RWPE2 (cell line): ENCODE measurements around the gene CYB5A.

Source experiments
- ATAC-seq: fragments of 200-7000 bp; cut with Tn5 transposase; 3 replicates; pipeline ENCODE4 v1.9.1; 2021; ENCODE audit warnings: low read depth
- DNase-seq: peaks from one replicate; pipeline ENCODE4 v3.0.0-alpha.2; 2020; ENCODE audit warnings: low spot score
- H3K27ac ChIP-seq: fragments of 450-650 bp; 2 replicates; pipeline ENCODE4 v1.5.1; 2017; ENCODE audit warnings: mild to moderate bottlenecking; ENCODE audit not compliant: poor library complexity, severe bottlenecking
- H3K27me3 ChIP-seq: fragments of 250-450 bp; sonication (Bioruptor Pico); 2 replicates; pipeline ENCODE4 v1.5.1; 2021; ENCODE audit warnings: mild to moderate bottlenecking, moderate library complexity; ENCODE audit not compliant: insufficient read depth, poor library complexity, severe bottlenecking
- H3K36me3 ChIP-seq: fragments of 250-450 bp; sonication (Bioruptor Pico); 2 replicates; pipeline ENCODE4 v1.5.1; 2020; ENCODE audit warnings: low read depth, mild to moderate bottlenecking, moderate library complexity
- H3K4me1 ChIP-seq: fragments of 250-450 bp; sonication (Bioruptor Pico); 2 replicates; pipeline ENCODE4 v1.5.1; 2021; ENCODE audit warnings: mild to moderate bottlenecking, moderate library complexity; ENCODE audit not compliant: insufficient read depth, poor library complexity, severe bottlenecking
- H3K4me3 ChIP-seq: fragments of 250-450 bp; sonication (Bioruptor Pico); 2 replicates; pipeline ENCODE4 v1.5.1; 2021; ENCODE audit warnings: mild to moderate bottlenecking, moderate library complexity; ENCODE audit not compliant: severe bottlenecking
- H3K9me3 ChIP-seq: fragments of 250-450 bp; sonication (Bioruptor Pico); 2 replicates; pipeline ENCODE4 v1.5.1; 2021; ENCODE audit warnings: mild to moderate bottlenecking, moderate library complexity; ENCODE audit not compliant: severe bottlenecking
- CTCF ChIP-seq: fragments of 450-650 bp; IDR thresholded peaks from one replicate; pipeline ENCODE4 v1.5.1; 2017; ENCODE audit warnings: mild to moderate bottlenecking, moderate library complexity; ENCODE audit not compliant: poor library complexity, severe bottlenecking

The CYB5A gene

GRCh38 chr18:74243127-74243526, 48.6 kb downstream of the CYB5A start:
- ATAC-seq (no peak), DNase-seq (no peak)
- no peak for TF ChIP-seq CTCF
- Histone ChIP-seq H3K4me3 (no peak overlapping the region), H3K27me3 (peaks cover 3% of the 10 kb centered on the region), H3K36me3 (no peaks in the 10 kb centered on the region), H3K27ac (no peak overlapping the region), H3K4me1 (no peaks in the 10 kb centered on the region), H3K9me3 (no peaks in the 10 kb centered on the region)

- TF ChIP-seq CTCF, result no peak
- peaks cover 3% of the 10 kb centered on the region for H3K27me3 ChIP-seq
- no peak overlapping the region for H3K27ac ChIP-seq
- no peak for ATAC-seq
- no peak overlapping the region for H3K4me3 ChIP-seq
- H3K36me3 ChIP-seq, result no peaks in the 10 kb centered on the region
- H3K9me3 ChIP-seq, result no peaks in the 10 kb centered on the region
- no peaks in the 10 kb centered on the region for H3K4me1 ChIP-seq
- DNase-seq, result no peak
Measured at GRCh38 chr18:74242438-74243096, 49.2 kb downstream of the CYB5A start.

GRCh38 chr18:74241970-74242369, 49.8 kb downstream of the CYB5A start:
- H3K4me1 ChIP-seq, result no peaks in the 10 kb centered on the region
- TF ChIP-seq CTCF, result no peak
- DNase-seq (no peak), ATAC-seq (no peak)
- H3K4me3 ChIP-seq, result no peak overlapping the region
- H3K36me3 ChIP-seq, result no peaks in the 10 kb centered on the region
- H3K27ac ChIP-seq, result no peak overlapping the region
- no peaks in the 10 kb centered on the region for H3K9me3 ChIP-seq
- H3K27me3 ChIP-seq, result peaks cover 3% of the 10 kb centered on the region

- Histone ChIP-seq H3K9me3 (no peaks in the 10 kb centered on the region), H3K36me3 (no peaks in the 10 kb centered on the region), H3K4me3 (no peak overlapping the region), H3K4me1 (no peaks in the 10 kb centered on the region), H3K27ac (no peak overlapping the region), H3K27me3 (peaks cover 3% of the 10 kb centered on the region)
- TF ChIP-seq CTCF, result no peak
- DNase-seq, result no peak
- ATAC-seq, result no peak
Measured at GRCh38 chr18:74241426-74241825, 50.3 kb downstream of the CYB5A start.

- no peak for ATAC-seq
- H3K27me3 ChIP-seq, result peaks cover 3% of the 10 kb centered on the region
Measured at GRCh38 chr18:74239567-74239966, 52.2 kb downstream of the CYB5A start.

More at GRCh38 chr18:74239567-74239966, 52.2 kb downstream of the CYB5A start:
- no peak for TF ChIP-seq CTCF
- no peak overlapping the region for H3K4me3 ChIP-seq
- no peak overlapping the region for H3K27ac ChIP-seq
- H3K36me3 ChIP-seq, result no peaks in the 10 kb centered on the region
- no peak for DNase-seq
- no peaks in the 10 kb centered on the region for H3K9me3 ChIP-seq
- no peaks in the 10 kb centered on the region for H3K4me1 ChIP-seq
